ENCODE measurements around the gene ARL4C. TPM values are rescaled to one million over a fixed set of nuclear protein-coding genes. Genes with fewer than 3 reads are reported as not detected.

Gene ARL4C
- total and polyA plus RNA-seq, 12 donors: 1.3 to 16.0 (median 6.8) TPM

DNA sequence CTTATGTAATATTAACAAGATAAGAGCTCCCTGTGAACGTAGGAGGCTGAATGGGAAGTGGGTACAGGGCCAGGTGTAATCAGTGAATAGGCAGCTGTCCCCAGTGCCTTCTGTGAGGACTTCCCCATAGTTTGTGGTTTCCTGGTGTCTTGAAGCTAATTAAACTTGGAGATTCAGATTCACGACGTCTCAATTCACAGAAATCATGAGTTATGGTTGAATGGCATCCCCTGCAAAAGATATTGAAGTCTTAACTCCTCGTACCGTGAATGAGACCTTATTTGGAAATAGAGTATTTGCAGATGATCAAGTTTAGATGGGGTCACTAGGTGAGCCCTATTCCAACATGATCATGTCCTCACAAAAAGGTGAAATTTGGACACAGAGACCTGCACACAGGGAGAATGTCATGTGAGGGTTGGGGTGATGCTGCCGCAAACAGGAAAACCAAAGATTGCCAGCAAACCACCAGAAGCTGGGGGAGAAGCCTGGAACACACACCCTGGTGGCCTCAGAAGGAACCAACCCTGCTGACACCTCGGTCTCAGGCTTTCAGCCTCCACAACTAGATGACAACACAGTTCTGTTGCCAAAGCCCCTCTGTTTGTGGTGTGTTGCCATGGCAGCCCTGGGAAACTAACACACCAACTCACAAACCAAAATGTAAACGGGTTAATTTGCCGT, 13.2 kb downstream of the ARL4C start:
- intact Hi-C loops (cut with DNase I): no loop called here
- H3K36me3 ChIP-seq (replicated peaks in 1 of 2): no peaks in the 10 kb centered on the region
- WGBS, 4 donors: 63 to 78% (median 70%) methylated on average over 6 to 9 of the region's 9 CpGs
- TF ChIP-seq, protein P1, sequence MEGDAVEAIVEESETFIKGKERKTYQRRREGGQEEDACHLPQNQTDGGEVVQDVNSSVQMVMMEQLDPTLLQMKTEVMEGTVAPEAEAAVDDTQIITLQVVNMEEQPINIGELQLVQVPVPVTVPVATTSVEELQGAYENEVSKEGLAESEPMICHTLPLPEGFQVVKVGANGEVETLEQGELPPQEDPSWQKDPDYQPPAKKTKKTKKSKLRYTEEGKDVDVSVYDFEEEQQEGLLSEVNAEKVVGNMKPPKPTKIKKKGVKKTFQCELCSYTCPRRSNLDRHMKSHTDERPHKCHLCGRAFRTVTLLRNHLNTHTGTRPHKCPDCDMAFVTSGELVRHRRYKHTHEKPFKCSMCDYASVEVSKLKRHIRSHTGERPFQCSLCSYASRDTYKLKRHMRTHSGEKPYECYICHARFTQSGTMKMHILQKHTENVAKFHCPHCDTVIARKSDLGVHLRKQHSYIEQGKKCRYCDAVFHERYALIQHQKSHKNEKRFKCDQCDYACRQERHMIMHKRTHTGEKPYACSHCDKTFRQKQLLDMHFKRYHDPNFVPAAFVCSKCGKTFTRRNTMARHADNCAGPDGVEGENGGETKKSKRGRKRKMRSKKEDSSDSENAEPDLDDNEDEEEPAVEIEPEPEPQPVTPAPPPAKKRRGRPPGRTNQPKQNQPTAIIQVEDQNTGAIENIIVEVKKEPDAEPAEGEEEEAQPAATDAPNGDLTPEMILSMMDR (IDR thresholded peaks at IDR 0.05): peak in 4 of 6 experiments; percentile 10 to 20 (median 12)
- TF ChIP-seq POLR2A (IDR thresholded peaks at IDR 0.05): no peak
- peak in 2 of 7 donors; percentile 23 to 30 for DNase-seq
- H3K4me3 ChIP-seq: no peak overlapping the region
- H3K9me3 ChIP-seq (replicated peaks in 1 of 3): no peaks in the 10 kb centered on the region
- H3K4me1 ChIP-seq (replicated peaks in 1 of 2): no peaks in the 10 kb centered on the region
- no peaks in the 10 kb centered on the region for H3K27me3 ChIP-seq
- H3K27ac ChIP-seq: no peak overlapping the region

DNA sequence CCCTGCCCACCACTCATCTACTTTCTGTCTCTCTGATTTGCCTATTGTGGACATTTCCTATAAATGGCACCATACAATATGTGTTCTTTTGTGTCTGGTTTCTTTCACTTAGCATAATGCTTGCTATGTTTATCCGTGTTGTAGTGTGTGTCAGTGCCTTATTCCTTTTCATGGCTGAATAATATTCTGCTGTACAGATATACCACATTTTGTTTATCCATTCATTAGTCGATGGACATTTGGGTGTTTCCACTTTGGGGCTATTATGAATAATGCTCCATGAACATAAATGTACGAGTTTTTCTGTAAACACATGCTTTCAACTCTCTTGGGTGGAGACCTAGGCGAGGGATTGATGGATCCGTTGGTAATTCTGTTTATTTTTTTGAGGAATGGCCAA, 15.6 kb downstream of the ARL4C start:
- intact Hi-C loops (cut with DNase I): no loop called here
- Histone ChIP-seq H3K27me3 (no peaks in the 10 kb centered on the region), H3K9me3 (replicated peaks in 1 of 3) (no peaks in the 10 kb centered on the region), H3K27ac (no peak overlapping the region), H3K36me3 (replicated peaks in 1 of 2) (no peaks in the 10 kb centered on the region), H3K4me3 (no peak overlapping the region), H3K4me1 (replicated peaks in 1 of 2) (no peaks in the 10 kb centered on the region)
- TF ChIP-seq, protein P1 (IDR thresholded peaks at IDR 0.05): no peak
- no peak for TF ChIP-seq POLR2A (IDR thresholded peaks at IDR 0.05)
- no peak for DNase-seq
- WGBS, 4 donors: 78 to 81% (median 78%) methylated on average over 5 of the region's 5 CpGs

DNA sequence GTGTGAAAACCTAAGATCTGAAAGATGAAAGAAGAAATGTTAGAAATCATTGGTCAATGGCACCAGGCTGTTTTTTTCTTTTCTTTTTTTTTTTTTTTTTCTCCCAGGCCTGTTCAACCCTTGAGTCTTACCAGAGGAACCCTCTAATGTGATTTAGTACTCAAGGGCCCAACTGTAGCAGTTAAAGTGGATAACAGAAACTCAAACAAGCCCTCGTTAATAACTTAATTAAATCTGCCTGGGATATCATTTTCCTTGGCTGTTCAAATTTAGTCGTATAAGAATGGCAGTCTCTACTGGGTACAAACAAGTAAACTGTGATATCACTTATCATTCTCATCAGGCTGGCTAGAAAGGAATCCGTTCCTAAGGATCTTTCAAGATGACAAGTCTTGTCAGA, 16.5 kb downstream of the ARL4C start:
- H3K27me3 ChIP-seq: no peaks in the 10 kb centered on the region
- no peaks in the 10 kb centered on the region for H3K36me3 ChIP-seq (replicated peaks in 1 of 2)
- H3K4me3 ChIP-seq: no peak overlapping the region
- intact Hi-C loops (cut with DNase I): no loop called here
- H3K9me3 ChIP-seq (replicated peaks in 1 of 3): no peaks in the 10 kb centered on the region
- no peak for DNase-seq
- H3K27ac ChIP-seq: no peak overlapping the region
- no peak for TF ChIP-seq POLR2A (IDR thresholded peaks at IDR 0.05)
- TF ChIP-seq, protein P1 (IDR thresholded peaks at IDR 0.05): no peak
- H3K4me1 ChIP-seq (replicated peaks in 1 of 2): no peaks in the 10 kb centered on the region
- WGBS, 4 donors: 64 to 77% (median 73%) methylated on average over 3 of the region's 3 CpGs

DNA sequence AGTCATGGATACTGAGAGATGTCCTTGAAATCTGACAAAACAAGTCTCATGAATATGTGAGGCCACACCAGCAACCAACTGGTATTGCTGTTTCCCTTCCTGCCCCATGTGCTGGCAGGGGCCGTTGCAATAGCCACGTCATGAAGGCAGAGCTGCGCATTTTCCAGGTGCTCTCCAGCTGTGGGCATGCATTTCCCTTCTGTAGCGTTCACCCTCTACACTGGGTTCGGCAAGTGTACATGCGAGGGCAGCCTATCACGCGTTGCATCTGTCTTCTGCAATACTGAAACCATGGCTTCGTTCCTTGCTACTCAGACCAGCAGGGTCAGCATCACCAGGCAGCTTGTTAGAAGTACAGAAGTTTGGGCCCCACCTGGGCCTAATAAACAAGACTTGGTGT, 17.4 kb downstream of the ARL4C start:
- Histone ChIP-seq H3K9me3 (replicated peaks in 1 of 3) (no peaks in the 10 kb centered on the region), H3K36me3 (replicated peaks in 1 of 2) (no peaks in the 10 kb centered on the region), H3K4me3 (no peak overlapping the region), H3K27ac (no peak overlapping the region), H3K27me3 (no peaks in the 10 kb centered on the region), H3K4me1 (replicated peaks in 1 of 2) (no peaks in the 10 kb centered on the region)
- TF ChIP-seq, protein P1 (IDR thresholded peaks at IDR 0.05): no peak
- no peak for TF ChIP-seq POLR2A (IDR thresholded peaks at IDR 0.05)
- 88 to 92% (median 90%) methylated on average over 9 of the region's 9 CpGs for WGBS, 4 donors
- intact Hi-C loops (cut with DNase I): no loop called here
- no peak for DNase-seq

Measured in adrenal gland (tissue), 12 donors.